Stimulated activated CD4-positive, alpha-beta T cell treated with anti-CD3 and anti-CD28 coated beads, Interleukin-4, amount 100 ng/mL, for 1 hour (primary cell): Measurements from ENCODE around the gene TALDO1.

Experiments
- DNase-seq: peaks from one replicate; pipeline ENCODE4 v3.0.0-alpha.2; 2020

Gene TALDO1

GRCh38 chr11:770642-771616 lies 23.7 kb downstream of the TALDO1 start:
- no peak for DNase-seq

GRCh38 chr11:771617-772204 lies 24.4 kb downstream of the TALDO1 start:
- DNase-seq: no peak

- DNase-seq: no peak
Observed at GRCh38 chr11:772429-773390, 25.4 kb downstream of the TALDO1 start.

GRCh38 chr11:773425-773824 lies 26.2 kb downstream of the TALDO1 start:
- DNase-seq: no peak

- no peak for DNase-seq
Observed at GRCh38 chr11:773830-774229, 26.6 kb downstream of the TALDO1 start.

- DNase-seq: no peak
Observed at GRCh38 chr11:774873-775592, 27.8 kb downstream of the TALDO1 start.

GRCh38 chr11:776263-776560 lies 28.9 kb downstream of the TALDO1 start:
- no peak for DNase-seq

- DNase-seq: no peak
Observed at GRCh38 chr11:776561-777287, 29.5 kb downstream of the TALDO1 start.

GRCh38 chr11:777288-778255 lies 30.3 kb downstream of the TALDO1 start, which contains the start of gene GATD1:
Gene GATD1, minus strand, starts transcription at chr11:777487. Its CDS starts 25 bp downstream, at chr11:777462.
- peak; percentile 97 for DNase-seq

GRCh38 chr11:778976-779954 lies 32.0 kb downstream of the TALDO1 start:
- DNase-seq: no peak

GRCh38 chr11:779955-780532 lies 32.8 kb downstream of the TALDO1 start:
- DNase-seq: no peak

- DNase-seq: no peak
Observed at GRCh38 chr11:782264-783174, 35.3 kb downstream of the TALDO1 start.

GRCh38 chr11:783581-784015 lies 36.3 kb downstream of the TALDO1 start:
- DNase-seq: no peak

- no peak for DNase-seq
Observed at GRCh38 chr11:786235-787083, 39.2 kb downstream of the TALDO1 start.

- no peak for DNase-seq
Observed at GRCh38 chr11:787084-787675, 39.9 kb downstream of the TALDO1 start.

GRCh38 chr11:788009-788640 lies 40.9 kb downstream of the TALDO1 start:
- no peak for DNase-seq
